ENCODE data around the gene PTBP3. TPM values are rescaled to one million over a fixed set of nuclear protein-coding genes. Genes with fewer than 3 reads are reported as not detected.

PTBP3 gene
- total RNA-seq, 1 donor from 2014 or later: 19.3 TPM

DNA sequence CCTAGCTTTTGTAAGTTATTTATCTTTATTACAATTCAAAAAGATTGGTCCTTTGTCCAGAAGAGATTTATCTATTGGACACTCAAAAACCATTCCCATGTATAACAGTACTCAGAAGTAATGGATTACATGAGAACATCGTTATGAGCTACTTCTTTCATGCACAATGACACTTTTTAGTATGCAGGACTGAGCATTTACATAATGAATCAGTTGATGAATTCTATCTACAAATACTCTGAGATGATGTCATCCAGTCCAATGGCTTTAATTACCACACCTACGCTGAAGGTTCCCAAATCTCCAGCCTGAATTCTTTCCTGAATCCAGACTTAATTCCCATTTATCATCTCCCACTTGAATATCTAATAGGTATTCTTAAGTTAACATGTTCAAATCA lies 75.3 kb downstream of the PTBP3 start:
- Histone ChIP-seq H3K9ac (ENCODE audit: low read depth in 1 of 3, low read length in 3 of 3) (no peak overlapping the region), H3K9me3 (ENCODE audit: control insufficient read depth in 3 of 3, low read length in 3 of 3) (no peaks in the 10 kb centered on the region), H3K27ac (ENCODE audit: low read depth, low read length) (no peak overlapping the region), H3K36me3 (ENCODE audit: control insufficient read depth in 3 of 3, insufficient read depth in 3 of 3, low read length in 3 of 3) (peaks cover 0 to 2% (median 0%) of the 10 kb centered on the region in 3 donors), H3K27me3 (ENCODE audit: control insufficient read depth in 3 of 3, insufficient read depth in 3 of 3, low read length in 3 of 3) (no peaks in the 10 kb centered on the region), H3K4me1 (ENCODE audit: control insufficient read depth in 3 of 3, insufficient read depth in 3 of 3, low read length in 3 of 3) (no peaks in the 10 kb centered on the region), H3K4me3 (ENCODE audit: low read length in 3 of 3) (no peak overlapping the region)

DNA sequence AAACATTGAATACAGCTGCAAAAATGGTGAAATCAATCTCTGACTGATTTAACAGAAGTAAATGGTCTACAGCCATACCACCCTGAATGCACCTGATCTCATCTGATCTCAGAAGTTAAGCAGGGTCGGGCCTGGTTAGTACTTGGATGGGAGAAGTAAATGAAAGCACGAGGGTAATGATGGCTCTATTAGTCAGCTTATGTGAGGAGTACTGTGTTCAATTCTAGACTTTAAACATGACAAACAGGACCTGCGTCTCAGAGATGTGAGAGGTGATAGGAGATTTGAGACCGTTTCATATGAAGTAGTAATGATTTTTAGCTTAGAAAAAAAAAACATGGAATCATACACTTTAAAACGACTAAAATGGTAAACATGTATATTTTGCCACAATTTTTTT lies 81.2 kb downstream of the PTBP3 start:
- Histone ChIP-seq H3K4me1 (ENCODE audit: control insufficient read depth in 3 of 3, insufficient read depth in 3 of 3, low read length in 3 of 3) (no peaks in the 10 kb centered on the region), H3K27ac (ENCODE audit: low read depth, low read length) (no peak overlapping the region), H3K4me3 (ENCODE audit: low read length in 3 of 3) (no peak overlapping the region), H3K27me3 (ENCODE audit: control insufficient read depth in 3 of 3, insufficient read depth in 3 of 3, low read length in 3 of 3) (no peaks in the 10 kb centered on the region), H3K36me3 (ENCODE audit: control insufficient read depth in 3 of 3, insufficient read depth in 3 of 3, low read length in 3 of 3) (peaks cover 0 to 6% (median 3%) of the 10 kb centered on the region in 3 donors), H3K9me3 (ENCODE audit: control insufficient read depth in 3 of 3, low read length in 3 of 3) (no peaks in the 10 kb centered on the region), H3K9ac (ENCODE audit: low read depth in 1 of 3, low read length in 3 of 3) (no peak overlapping the region)

DNA sequence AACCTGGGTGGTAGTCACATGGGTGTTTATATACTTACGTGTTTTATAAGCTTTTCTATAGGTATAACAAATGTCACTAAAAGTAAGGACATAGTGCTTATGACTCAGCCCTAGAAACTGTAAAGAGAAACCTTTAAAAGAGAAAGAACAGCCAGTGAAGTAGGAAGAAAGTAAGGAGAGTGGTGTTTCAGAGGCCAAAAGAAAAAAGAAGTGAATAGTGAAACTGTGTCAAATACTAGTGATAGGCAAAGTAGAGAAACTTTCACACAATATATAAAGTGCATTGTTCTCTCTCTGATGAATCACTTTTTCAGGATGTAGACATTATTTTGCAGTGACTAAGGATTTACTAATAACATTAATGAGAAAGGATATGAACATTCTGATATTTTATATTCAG lies 84.1 kb downstream of the PTBP3 start:
- Histone ChIP-seq H3K36me3 (ENCODE audit: control insufficient read depth in 3 of 3, insufficient read depth in 3 of 3, low read length in 3 of 3) (peaks cover 0 to 8% (median 3%) of the 10 kb centered on the region in 3 donors), H3K27me3 (ENCODE audit: control insufficient read depth in 3 of 3, insufficient read depth in 3 of 3, low read length in 3 of 3) (no peaks in the 10 kb centered on the region), H3K9ac (ENCODE audit: low read depth in 1 of 3, low read length in 3 of 3) (no peak overlapping the region), H3K4me1 (ENCODE audit: control insufficient read depth in 3 of 3, insufficient read depth in 3 of 3, low read length in 3 of 3) (no peaks in the 10 kb centered on the region), H3K27ac (ENCODE audit: low read depth, low read length) (no peak overlapping the region), H3K4me3 (ENCODE audit: low read length in 3 of 3) (no peak overlapping the region), H3K9me3 (ENCODE audit: control insufficient read depth in 3 of 3, low read length in 3 of 3) (no peaks in the 10 kb centered on the region)

DNA sequence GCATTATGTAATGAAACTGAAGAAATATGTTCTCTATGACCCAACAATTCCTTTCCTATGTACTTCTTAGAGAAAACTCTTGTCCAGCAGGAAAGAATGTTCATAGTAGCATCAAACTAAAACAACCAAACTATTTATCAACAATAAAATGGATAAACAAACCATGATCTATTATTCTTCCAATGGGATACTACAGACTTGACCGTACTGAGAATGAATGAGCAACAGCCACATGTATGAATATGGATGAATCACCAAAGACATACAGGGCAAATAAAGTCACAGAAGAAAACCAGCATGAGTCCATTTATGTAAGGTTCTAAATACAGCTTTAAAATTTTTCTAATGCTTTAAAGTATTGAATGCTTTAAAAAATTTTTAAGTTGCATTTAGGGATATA lies 84.7 kb downstream of the PTBP3 start:
- H3K27ac ChIP-seq (ENCODE audit: low read depth, low read length): no peak overlapping the region
- H3K9ac ChIP-seq (ENCODE audit: low read depth in 1 of 3, low read length in 3 of 3): no peak overlapping the region
- H3K36me3 ChIP-seq (ENCODE audit: control insufficient read depth in 3 of 3, insufficient read depth in 3 of 3, low read length in 3 of 3): peaks cover 0 to 8% (median 3%) of the 10 kb centered on the region in 3 donors
- H3K9me3 ChIP-seq (ENCODE audit: control insufficient read depth in 3 of 3, low read length in 3 of 3): no peaks in the 10 kb centered on the region
- no peak overlapping the region for H3K4me3 ChIP-seq (ENCODE audit: low read length in 3 of 3)
- H3K4me1 ChIP-seq (ENCODE audit: control insufficient read depth in 3 of 3, insufficient read depth in 3 of 3, low read length in 3 of 3): no peaks in the 10 kb centered on the region
- H3K27me3 ChIP-seq (ENCODE audit: control insufficient read depth in 3 of 3, insufficient read depth in 3 of 3, low read length in 3 of 3): no peaks in the 10 kb centered on the region

DNA sequence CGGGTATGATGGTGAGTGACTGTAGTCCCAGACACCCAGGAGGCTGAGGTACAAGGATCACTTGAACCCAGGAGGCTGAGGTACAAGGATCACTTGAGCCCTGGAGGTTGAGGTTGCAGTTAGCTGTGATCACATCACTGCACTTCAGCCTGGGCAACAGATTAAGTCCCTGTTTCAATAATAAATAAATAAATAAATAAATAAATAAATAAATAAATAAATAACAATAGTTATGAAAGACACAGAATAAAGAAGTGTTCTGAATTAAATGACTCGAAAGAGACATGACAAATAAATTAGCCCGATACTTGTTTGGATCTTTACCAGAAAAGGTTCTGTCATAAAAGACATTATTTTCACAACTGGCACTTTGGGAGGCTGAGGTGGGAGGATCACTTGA lies 86.3 kb downstream of the PTBP3 start:
- no peak overlapping the region for H3K9ac ChIP-seq (ENCODE audit: low read depth in 1 of 3, low read length in 3 of 3)
- no peaks in the 10 kb centered on the region for H3K4me1 ChIP-seq (ENCODE audit: control insufficient read depth in 3 of 3, insufficient read depth in 3 of 3, low read length in 3 of 3)
- peaks cover 0 to 6% (median 3%) of the 10 kb centered on the region in 3 donors for H3K36me3 ChIP-seq (ENCODE audit: control insufficient read depth in 3 of 3, insufficient read depth in 3 of 3, low read length in 3 of 3)
- H3K9me3 ChIP-seq (ENCODE audit: control insufficient read depth in 3 of 3, low read length in 3 of 3): no peaks in the 10 kb centered on the region
- no peak overlapping the region for H3K27ac ChIP-seq (ENCODE audit: low read depth, low read length)
- H3K4me3 ChIP-seq (ENCODE audit: low read length in 3 of 3): no peak overlapping the region
- H3K27me3 ChIP-seq (ENCODE audit: control insufficient read depth in 3 of 3, insufficient read depth in 3 of 3, low read length in 3 of 3): no peaks in the 10 kb centered on the region

DNA sequence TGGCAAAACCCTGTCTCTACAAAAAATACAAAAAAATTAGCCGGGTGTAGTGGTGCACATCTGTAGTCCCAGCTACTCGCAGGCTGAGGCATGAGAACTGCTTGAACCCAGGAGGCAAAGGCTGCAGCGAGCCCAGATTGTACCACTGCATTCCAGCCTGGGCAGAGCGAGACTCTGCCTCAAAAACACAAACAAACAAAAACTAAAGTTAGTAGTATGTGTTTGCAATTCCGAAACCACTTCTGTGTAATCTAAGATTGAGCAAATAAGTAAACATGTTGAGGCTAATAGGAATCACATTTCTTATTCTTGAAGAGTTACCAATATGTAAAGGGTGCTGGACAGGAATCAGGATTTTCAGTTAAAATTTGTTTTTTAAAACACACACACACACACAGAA lies 88.3 kb downstream of the PTBP3 start:
- Histone ChIP-seq H3K4me3 (ENCODE audit: low read length in 3 of 3) (no peak overlapping the region), H3K4me1 (ENCODE audit: control insufficient read depth in 3 of 3, insufficient read depth in 3 of 3, low read length in 3 of 3) (no peaks in the 10 kb centered on the region), H3K36me3 (ENCODE audit: control insufficient read depth in 3 of 3, insufficient read depth in 3 of 3, low read length in 3 of 3) (peaks cover 0 to 2% (median 0%) of the 10 kb centered on the region in 3 donors), H3K27me3 (ENCODE audit: control insufficient read depth in 3 of 3, insufficient read depth in 3 of 3, low read length in 3 of 3) (no peaks in the 10 kb centered on the region), H3K9ac (ENCODE audit: low read depth in 1 of 3, low read length in 3 of 3) (no peak overlapping the region), H3K9me3 (ENCODE audit: control insufficient read depth in 3 of 3, low read length in 3 of 3) (no peaks in the 10 kb centered on the region), H3K27ac (ENCODE audit: low read depth, low read length) (no peak overlapping the region)

DNA sequence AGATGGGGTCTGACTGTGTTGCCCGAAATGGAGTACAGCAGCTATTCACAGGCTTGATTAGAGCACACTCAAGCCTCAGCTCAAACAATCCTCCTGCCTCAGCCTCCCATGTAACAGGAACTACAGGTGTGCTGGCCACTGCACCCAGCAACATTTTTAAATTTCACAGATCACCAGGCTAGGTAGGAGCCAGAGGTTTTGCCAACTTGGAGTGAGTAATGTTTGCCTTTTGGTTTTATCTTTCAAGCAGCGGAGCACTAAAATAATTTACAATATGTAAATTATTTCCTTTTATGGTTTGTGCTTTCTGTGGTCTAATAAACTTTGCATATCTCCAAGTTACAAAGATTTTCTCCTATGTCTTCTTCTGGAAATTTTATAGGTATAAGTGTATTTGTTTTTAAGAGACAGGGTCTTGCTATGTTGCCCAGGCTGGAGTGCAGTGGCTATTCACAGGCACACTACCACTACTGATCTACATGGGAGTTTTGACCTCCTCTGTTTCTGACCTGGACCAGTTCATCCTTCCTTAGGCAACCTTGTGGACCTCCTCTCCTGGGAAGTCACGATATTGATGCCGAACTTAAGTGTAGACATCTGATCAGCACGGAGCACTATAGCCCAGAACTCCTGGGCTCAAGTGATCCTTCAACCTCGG lies 91.1 kb downstream of the PTBP3 start:
- H3K36me3 ChIP-seq (ENCODE audit: control insufficient read depth in 3 of 3, insufficient read depth in 3 of 3, low read length in 3 of 3): peaks cover 0 to 2% (median 0%) of the 10 kb centered on the region in 3 donors
- no peaks in the 10 kb centered on the region for H3K27me3 ChIP-seq (ENCODE audit: control insufficient read depth in 3 of 3, insufficient read depth in 3 of 3, low read length in 3 of 3)
- no peaks in the 10 kb centered on the region for H3K9me3 ChIP-seq (ENCODE audit: control insufficient read depth in 3 of 3, low read length in 3 of 3)
- no peak overlapping the region for H3K27ac ChIP-seq (ENCODE audit: low read depth, low read length)
- no peaks in the 10 kb centered on the region for H3K4me1 ChIP-seq (ENCODE audit: control insufficient read depth in 3 of 3, insufficient read depth in 3 of 3, low read length in 3 of 3)
- no peak overlapping the region for H3K9ac ChIP-seq (ENCODE audit: low read depth in 1 of 3, low read length in 3 of 3)
- H3K4me3 ChIP-seq (ENCODE audit: low read length in 3 of 3): no peak overlapping the region

DNA sequence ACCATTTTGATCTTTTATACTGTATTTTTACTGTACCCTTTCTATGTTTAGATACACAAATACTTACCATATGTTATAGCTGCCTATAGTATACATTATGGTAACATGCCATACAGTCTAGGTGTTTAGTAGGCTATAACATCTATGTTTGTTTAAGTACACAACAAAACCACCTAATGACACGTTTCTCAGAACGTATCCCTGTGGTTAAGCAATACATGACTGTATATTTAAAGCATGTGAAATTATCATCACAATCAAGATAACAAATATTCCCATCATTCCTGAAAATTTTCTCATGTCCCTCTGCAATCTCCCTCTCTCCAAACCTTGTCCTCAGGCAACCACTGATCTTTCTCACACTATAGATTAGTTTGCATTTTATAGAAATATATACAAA lies 91.9 kb downstream of the PTBP3 start:
- peaks cover 0 to 2% (median 0%) of the 10 kb centered on the region in 3 donors for H3K36me3 ChIP-seq (ENCODE audit: control insufficient read depth in 3 of 3, insufficient read depth in 3 of 3, low read length in 3 of 3)
- H3K27me3 ChIP-seq (ENCODE audit: control insufficient read depth in 3 of 3, insufficient read depth in 3 of 3, low read length in 3 of 3): no peaks in the 10 kb centered on the region
- no peak overlapping the region for H3K27ac ChIP-seq (ENCODE audit: low read depth, low read length)

DNA sequence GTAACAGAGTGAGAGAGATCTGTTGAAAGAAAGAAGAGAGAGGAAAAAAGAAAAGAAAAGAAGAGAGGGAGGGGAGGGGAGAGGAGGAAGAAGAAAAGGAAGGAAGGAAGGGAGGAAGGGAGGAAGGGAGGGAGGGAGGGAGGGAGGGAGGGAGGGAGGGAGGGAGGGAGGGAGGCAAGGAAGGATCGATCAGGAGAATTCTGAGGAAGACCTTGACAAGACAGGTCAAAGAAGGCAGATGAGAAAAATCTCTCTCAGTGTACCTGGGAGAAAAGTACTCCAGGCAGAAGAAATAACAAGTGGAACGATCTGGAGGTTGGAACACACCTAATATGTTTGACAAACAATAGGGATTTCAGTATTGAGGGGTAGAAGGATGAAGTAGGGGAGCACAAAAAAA lies 93.7 kb downstream of the PTBP3 start:
- Histone ChIP-seq H3K27me3 (ENCODE audit: control insufficient read depth in 3 of 3, insufficient read depth in 3 of 3, low read length in 3 of 3) (no peaks in the 10 kb centered on the region), H3K9me3 (ENCODE audit: control insufficient read depth in 3 of 3, low read length in 3 of 3) (no peaks in the 10 kb centered on the region), H3K36me3 (ENCODE audit: control insufficient read depth in 3 of 3, insufficient read depth in 3 of 3, low read length in 3 of 3) (no peaks in the 10 kb centered on the region), H3K27ac (ENCODE audit: low read depth, low read length) (no peak overlapping the region), H3K4me3 (ENCODE audit: low read length in 3 of 3) (no peak overlapping the region), H3K9ac (ENCODE audit: low read depth in 1 of 3, low read length in 3 of 3) (no peak overlapping the region), H3K4me1 (ENCODE audit: control insufficient read depth in 3 of 3, insufficient read depth in 3 of 3, low read length in 3 of 3) (no peaks in the 10 kb centered on the region)

More for the DNA sequence above, 91.9 kb downstream of the PTBP3 start:
- H3K4me3 ChIP-seq (ENCODE audit: low read length in 3 of 3): no peak overlapping the region
- no peaks in the 10 kb centered on the region for H3K4me1 ChIP-seq (ENCODE audit: control insufficient read depth in 3 of 3, insufficient read depth in 3 of 3, low read length in 3 of 3)
- H3K9me3 ChIP-seq (ENCODE audit: control insufficient read depth in 3 of 3, low read length in 3 of 3): no peaks in the 10 kb centered on the region
- no peak overlapping the region for H3K9ac ChIP-seq (ENCODE audit: low read depth in 1 of 3, low read length in 3 of 3)

DNA sequence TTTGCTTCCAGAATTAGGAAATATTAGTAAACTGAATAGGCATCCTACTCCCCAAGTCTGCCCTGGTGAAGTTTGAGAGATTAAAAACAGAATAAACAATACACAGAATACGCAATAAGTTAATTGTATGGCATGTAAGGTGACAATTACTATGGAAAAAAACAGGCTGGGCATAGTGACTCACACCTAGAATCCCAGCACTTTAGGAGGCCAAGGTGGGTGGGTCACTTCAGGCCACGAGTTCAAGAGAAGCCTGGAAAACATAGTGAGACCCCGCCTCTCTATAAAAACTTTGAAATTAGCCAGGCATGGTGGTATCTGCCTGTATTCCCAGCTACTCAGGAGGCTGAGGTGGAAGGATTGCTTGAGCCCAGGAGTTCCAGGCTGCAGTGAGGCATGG lies 94.1 kb downstream of the PTBP3 start:
- Histone ChIP-seq H3K27me3 (ENCODE audit: control insufficient read depth in 3 of 3, insufficient read depth in 3 of 3, low read length in 3 of 3) (no peaks in the 10 kb centered on the region), H3K36me3 (ENCODE audit: control insufficient read depth in 3 of 3, insufficient read depth in 3 of 3, low read length in 3 of 3) (no peaks in the 10 kb centered on the region), H3K9me3 (ENCODE audit: control insufficient read depth in 3 of 3, low read length in 3 of 3) (no peaks in the 10 kb centered on the region), H3K27ac (ENCODE audit: low read depth, low read length) (no peak overlapping the region), H3K9ac (ENCODE audit: low read depth in 1 of 3, low read length in 3 of 3) (no peak overlapping the region), H3K4me3 (ENCODE audit: low read length in 3 of 3) (no peak overlapping the region), H3K4me1 (ENCODE audit: control insufficient read depth in 3 of 3, insufficient read depth in 3 of 3, low read length in 3 of 3) (no peaks in the 10 kb centered on the region)
